Heart left ventricle (tissue), 13 donors: ENCODE results near the gene LMAN2.

Experiments used
- POLR2A ChIP-seq, 2 donors: fragments of 450-650 bp; IDR thresholded peaks; one replicate each; pipeline ENCODE4 v1.6.1; 2017; ENCODE audit warnings: antibody characterized with exemption in 2 of 2, mild to moderate bottlenecking in 2 of 2, moderate library complexity in 2 of 2
- TF ChIP-seq, protein P1 (sequence below), 12 donors: fragments of 200-600 bp; sonication (generic) in 4 of 12; IDR thresholded peaks; one replicate each; pipeline versions ENCODE4 v1.5.0 to v1.8.0; 2018 to 2022; ENCODE audit warnings: antibody characterized with exemption in 12 of 12, mild to moderate bottlenecking in 5 of 12
- donor health status: ischemic (EF 13 %, LVEDD 7.1; RV severe dilation, severe dysfunction).
- donor health status: DM: no; HTN: yes; CAD: no.
- donor health status: DM: no; HTN: no; CAD: no.
- donor health status: ischemic (EF 25% LVEDD 6.9; RV normal size, moderate dysfunction).
- donor health status: ischemic (EF 25% LVEDD 5.7; RV mildly dilated, moderate dysfunction).
- donor health status: ischemic (EF 35%, LVEDD 5.7; RV mildly dilated, moderate dysfunction).
- donor health status: nonischemic (EF 11% LVEDD 7.7; RV severe dilation, severe dysfunction).
- donor health status: DM: yes; HTN: yes; CAD: no.
- donor health status: PGD.
- donor health status: ischemic (EF 29% LVEDD 5.4; RV normal size, mild dysfunction).
- donor health status: nonischemic (EF 23%, LVEDD 6.1; RV moderate dilation, normal function).

DNA sequence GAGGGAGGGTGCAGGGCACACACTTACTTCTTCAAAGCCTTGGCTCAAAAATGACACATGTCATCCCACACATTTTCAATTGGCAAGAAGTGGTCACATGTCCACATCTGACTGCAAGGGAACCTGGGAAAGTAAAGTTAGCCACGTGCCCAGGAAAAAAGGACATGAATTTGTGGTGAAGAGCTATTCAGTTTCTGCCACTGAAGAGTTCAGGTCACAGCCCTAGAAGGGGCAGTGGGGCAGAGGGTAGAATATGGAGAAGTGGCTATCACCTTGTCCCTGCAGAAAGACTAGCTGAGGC, 4.3 kb upstream of the LMAN2 start:
- TF ChIP-seq, protein P1, sequence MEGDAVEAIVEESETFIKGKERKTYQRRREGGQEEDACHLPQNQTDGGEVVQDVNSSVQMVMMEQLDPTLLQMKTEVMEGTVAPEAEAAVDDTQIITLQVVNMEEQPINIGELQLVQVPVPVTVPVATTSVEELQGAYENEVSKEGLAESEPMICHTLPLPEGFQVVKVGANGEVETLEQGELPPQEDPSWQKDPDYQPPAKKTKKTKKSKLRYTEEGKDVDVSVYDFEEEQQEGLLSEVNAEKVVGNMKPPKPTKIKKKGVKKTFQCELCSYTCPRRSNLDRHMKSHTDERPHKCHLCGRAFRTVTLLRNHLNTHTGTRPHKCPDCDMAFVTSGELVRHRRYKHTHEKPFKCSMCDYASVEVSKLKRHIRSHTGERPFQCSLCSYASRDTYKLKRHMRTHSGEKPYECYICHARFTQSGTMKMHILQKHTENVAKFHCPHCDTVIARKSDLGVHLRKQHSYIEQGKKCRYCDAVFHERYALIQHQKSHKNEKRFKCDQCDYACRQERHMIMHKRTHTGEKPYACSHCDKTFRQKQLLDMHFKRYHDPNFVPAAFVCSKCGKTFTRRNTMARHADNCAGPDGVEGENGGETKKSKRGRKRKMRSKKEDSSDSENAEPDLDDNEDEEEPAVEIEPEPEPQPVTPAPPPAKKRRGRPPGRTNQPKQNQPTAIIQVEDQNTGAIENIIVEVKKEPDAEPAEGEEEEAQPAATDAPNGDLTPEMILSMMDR (IDR thresholded peaks at IDR 0.05) = no peak
- TF ChIP-seq POLR2A (IDR thresholded peaks at IDR 0.05) = no peak
